ENCODE measurements around the gene WAS. TPM values are rescaled to one million over a fixed set of nuclear protein-coding genes. Genes with fewer than 3 reads are reported as not detected.

Gene WAS
- total RNA-seq, 1 experiment from 2014 or later: 0.24 TPM

DNA sequence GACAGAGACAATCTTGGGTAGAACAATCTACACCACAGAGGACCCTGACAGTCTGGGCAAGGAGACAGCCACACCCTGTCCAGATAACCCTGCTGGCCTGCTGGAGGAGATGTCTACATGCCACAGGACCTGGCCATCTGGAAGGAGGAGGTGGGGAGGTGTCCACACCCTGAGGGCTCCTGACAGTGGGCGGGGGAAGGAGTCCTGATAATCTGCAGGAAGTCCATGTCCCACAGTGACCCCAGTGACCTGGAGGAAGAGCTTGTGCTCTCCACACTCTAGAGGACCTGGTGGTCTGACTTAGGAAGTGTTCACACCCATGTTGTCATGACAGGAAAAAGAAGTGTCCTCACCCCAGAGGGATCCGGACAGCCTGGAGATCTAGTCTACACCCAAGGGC is 18.4 kb downstream of the WAS start:
- Histone ChIP-seq H2AK5ac (ENCODE audit: insufficient read length, low read length) (no peak overlapping the region), H2BK20ac (ENCODE audit: low read depth, low read length, poor library complexity, severe bottlenecking) (no peak overlapping the region), H3K4ac (ENCODE audit: low read depth, low read length) (no peak overlapping the region), H3K23ac (ENCODE audit: insufficient read length, low read depth, low read length) (no peak overlapping the region), H2BK15ac (ENCODE audit: low read depth, low read length) (no peak overlapping the region), H3T11ph (ENCODE audit: low read length) (no peak overlapping the region), H3K18ac (ENCODE audit: insufficient read length, low read depth, low read length) (no peak overlapping the region), H3K79me1 (ENCODE audit: insufficient read depth, low read depth, low read length, poor library complexity, severe bottlenecking) (no peaks in the 10 kb centered on the region), H4K5ac (ENCODE audit: insufficient read length, low read depth, low read length) (no peak overlapping the region), H3K79me2 (ENCODE audit: insufficient read depth, low read length) (no peaks in the 10 kb centered on the region), H2BK120ac (ENCODE audit: low read depth, low read length, poor library complexity, severe bottlenecking) (no peak overlapping the region), H4K8ac (replicated peaks; ENCODE audit: insufficient read length, low read depth, low read length) (no peak overlapping the region), H3K27me3 (ENCODE audit: insufficient read depth, low read length) (no peaks in the 10 kb centered on the region), H3K27ac (ENCODE audit: insufficient read length, low read depth, low read length) (no peak overlapping the region), H3K4me2 (ENCODE audit: insufficient read depth, insufficient read length, low read length) (no peak overlapping the region), H3K23me2 (ENCODE audit: insufficient read length, low read depth, low read length, poor library complexity, severe bottlenecking) (no peaks in the 10 kb centered on the region), H3K4me1 (ENCODE audit: insufficient read depth, low read length) (no peaks in the 10 kb centered on the region), H3K14ac (ENCODE audit: insufficient read depth, low read length) (no peak overlapping the region), H3K9ac (ENCODE audit: extremely low read depth, insufficient read length, low read length) (no peak overlapping the region), H2AFZ (ENCODE audit: low read length) (no peak overlapping the region), H2BK5ac (ENCODE audit: insufficient read length, low read length) (no peak overlapping the region), H4K91ac (ENCODE audit: insufficient read length, low read depth, low read length) (no peak overlapping the region), H3K9me3 (ENCODE audit: control insufficient read depth, low read depth, low read length) (peaks cover 50% of the 10 kb centered on the region), H2BK12ac (ENCODE audit: insufficient read length, low read depth, low read length) (no peak overlapping the region), H3K56ac (ENCODE audit: insufficient read length, low read depth, low read length) (no peak overlapping the region), H4K20me1 (ENCODE audit: control insufficient read depth, insufficient read depth, insufficient read length) (no peaks in the 10 kb centered on the region)
- peaks cover 19 to 25% of the 10 kb centered on the region in 2 experiments for H3K4me1 Mint-ChIP-seq
- H3K27me3 Mint-ChIP-seq (ENCODE audit: low read depth): no peaks in the 10 kb centered on the region
- TF ChIP-seq, protein P1, sequence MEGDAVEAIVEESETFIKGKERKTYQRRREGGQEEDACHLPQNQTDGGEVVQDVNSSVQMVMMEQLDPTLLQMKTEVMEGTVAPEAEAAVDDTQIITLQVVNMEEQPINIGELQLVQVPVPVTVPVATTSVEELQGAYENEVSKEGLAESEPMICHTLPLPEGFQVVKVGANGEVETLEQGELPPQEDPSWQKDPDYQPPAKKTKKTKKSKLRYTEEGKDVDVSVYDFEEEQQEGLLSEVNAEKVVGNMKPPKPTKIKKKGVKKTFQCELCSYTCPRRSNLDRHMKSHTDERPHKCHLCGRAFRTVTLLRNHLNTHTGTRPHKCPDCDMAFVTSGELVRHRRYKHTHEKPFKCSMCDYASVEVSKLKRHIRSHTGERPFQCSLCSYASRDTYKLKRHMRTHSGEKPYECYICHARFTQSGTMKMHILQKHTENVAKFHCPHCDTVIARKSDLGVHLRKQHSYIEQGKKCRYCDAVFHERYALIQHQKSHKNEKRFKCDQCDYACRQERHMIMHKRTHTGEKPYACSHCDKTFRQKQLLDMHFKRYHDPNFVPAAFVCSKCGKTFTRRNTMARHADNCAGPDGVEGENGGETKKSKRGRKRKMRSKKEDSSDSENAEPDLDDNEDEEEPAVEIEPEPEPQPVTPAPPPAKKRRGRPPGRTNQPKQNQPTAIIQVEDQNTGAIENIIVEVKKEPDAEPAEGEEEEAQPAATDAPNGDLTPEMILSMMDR (conservative IDR thresholded peaks at IDR 0.05): no peak
- no CpG with 5 or more reads among the region's 2 CpGs for WGBS (ENCODE audit: extremely low coverage, insufficient read length, low lambda C conversion rate)
- H3K36me3 Mint-ChIP-seq (ENCODE audit: insufficient read depth in 1 of 3, low read depth in 3 of 3): peaks cover 37 to 69% (median 68%) of the 10 kb centered on the region in 3 experiments; a peak in 6 of 7 replicates
- peaks cover 82 to 85% of the 10 kb centered on the region in 2 experiments for H3K9me3 Mint-ChIP-seq
- H3K4me3 Mint-ChIP-seq: no peak overlapping the region
- no peak for DNase-seq
- H3K27ac Mint-ChIP-seq: no peak overlapping the region
